C4-2B (cell line): ENCODE results near the gene LY86.

Experiments used
- H3K27ac ChIP-seq: fragments of 450-650 bp; 2 replicates; pipeline ENCODE4 v1.5.1; 2017
- ZFX ChIP-seq: fragments of 450-650 bp; IDR thresholded peaks from 2 replicates; pipeline ENCODE4 v1.6.1; 2017
- TF ChIP-seq, protein P1 (sequence below): fragments of 450-650 bp; conservative IDR thresholded peaks from 2 replicates; pipeline ENCODE4 v1.5.1; 2017; ENCODE audit warnings: mild to moderate bottlenecking

LY86 gene

DNA sequence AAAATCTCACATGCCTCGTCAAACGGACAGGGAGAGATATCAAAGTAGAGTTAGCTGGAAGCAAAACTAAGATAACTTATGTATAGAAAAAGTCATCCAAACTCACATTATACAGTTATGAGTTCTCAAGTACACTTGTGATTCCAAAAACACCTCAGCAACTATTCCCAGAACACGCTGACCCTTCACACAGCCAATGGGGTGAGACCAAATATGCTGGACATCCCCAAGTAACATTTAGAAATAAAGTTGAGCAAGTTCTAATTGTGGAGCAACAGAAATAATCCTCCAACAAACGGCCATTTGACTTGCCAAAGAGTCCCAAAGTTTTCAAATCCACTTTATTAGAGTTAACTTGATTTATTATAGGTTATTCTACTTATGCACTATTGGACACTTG is 52.4 kb downstream of the LY86 start:
- TF ChIP-seq ZFX: no peak
- TF ChIP-seq, protein P1, sequence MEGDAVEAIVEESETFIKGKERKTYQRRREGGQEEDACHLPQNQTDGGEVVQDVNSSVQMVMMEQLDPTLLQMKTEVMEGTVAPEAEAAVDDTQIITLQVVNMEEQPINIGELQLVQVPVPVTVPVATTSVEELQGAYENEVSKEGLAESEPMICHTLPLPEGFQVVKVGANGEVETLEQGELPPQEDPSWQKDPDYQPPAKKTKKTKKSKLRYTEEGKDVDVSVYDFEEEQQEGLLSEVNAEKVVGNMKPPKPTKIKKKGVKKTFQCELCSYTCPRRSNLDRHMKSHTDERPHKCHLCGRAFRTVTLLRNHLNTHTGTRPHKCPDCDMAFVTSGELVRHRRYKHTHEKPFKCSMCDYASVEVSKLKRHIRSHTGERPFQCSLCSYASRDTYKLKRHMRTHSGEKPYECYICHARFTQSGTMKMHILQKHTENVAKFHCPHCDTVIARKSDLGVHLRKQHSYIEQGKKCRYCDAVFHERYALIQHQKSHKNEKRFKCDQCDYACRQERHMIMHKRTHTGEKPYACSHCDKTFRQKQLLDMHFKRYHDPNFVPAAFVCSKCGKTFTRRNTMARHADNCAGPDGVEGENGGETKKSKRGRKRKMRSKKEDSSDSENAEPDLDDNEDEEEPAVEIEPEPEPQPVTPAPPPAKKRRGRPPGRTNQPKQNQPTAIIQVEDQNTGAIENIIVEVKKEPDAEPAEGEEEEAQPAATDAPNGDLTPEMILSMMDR: no peak
- H3K27ac ChIP-seq: no peak overlapping the region

- H3K27ac ChIP-seq: no peak overlapping the region
- no peak for TF ChIP-seq ZFX
- TF ChIP-seq, protein P1: no peak
Measured at GRCh38 chr6:6643398-6643797, 54.9 kb downstream of the LY86 start.

- no peak overlapping the region for H3K27ac ChIP-seq
- no peak for TF ChIP-seq ZFX
- TF ChIP-seq, protein P1: no peak
Measured at GRCh38 chr6:6645261-6645917, 56.9 kb downstream of the LY86 start.

DNA sequence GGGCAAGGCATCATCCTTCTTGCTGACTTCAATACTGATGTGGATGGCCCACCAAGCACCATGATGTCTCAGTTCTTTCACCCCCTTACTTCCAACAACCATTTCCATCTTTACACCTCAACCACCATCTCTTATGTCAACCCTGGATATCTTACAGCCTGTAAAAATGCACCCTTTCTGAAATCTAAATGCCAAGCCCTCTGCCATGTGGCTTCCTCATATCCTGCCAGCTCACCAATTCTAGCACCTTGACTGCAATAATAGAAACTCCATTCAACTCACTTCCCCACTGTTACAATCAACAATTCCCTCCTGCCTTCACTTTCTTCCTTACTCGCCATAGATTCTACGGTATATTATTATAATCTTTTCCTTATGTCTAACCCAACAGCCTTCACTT is 57.9 kb downstream of the LY86 start:
- TF ChIP-seq, protein P1: no peak
- TF ChIP-seq ZFX: no peak
- H3K27ac ChIP-seq: no peak overlapping the region

GRCh38 chr6:6646859-6647258 is 58.3 kb downstream of the LY86 start:
- no peak for TF ChIP-seq ZFX
- TF ChIP-seq, protein P1: peak; percentile 24
- H3K27ac ChIP-seq: no peak overlapping the region

DNA sequence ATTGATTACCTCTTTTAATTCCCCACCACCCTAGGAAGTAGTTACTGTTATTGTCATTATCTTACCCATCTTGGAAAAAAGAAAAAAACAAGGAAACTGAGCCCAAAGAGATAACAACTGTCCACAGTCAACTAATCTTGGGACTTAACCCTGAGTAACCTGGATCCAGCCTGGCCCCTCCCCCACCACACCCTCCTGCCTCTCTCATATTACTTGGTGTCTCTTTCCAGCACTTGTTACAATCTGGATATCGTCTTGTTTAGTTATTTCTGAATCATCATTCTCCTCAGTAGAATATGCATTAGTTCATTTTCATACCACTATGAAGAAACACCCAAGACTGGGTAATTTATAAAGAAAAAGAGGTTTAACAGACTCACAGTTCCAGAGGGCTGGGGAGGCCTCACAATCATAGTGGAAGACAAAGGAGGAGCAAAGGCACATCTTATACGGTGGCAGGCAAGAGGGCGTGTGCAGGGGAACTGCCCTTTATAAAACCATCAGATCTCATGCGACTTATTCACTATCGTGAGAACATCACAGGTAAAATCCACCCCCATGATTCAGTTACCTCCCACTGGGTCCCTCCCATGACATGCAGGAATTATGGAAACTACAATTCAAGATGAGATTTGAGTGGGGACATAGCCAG is 60.3 kb downstream of the LY86 start:
- no peak overlapping the region for H3K27ac ChIP-seq
- TF ChIP-seq, protein P1: no peak
- no peak for TF ChIP-seq ZFX

GRCh38 chr6:6649824-6650349 is 61.4 kb downstream of the LY86 start:
- no peak overlapping the region for H3K27ac ChIP-seq
- TF ChIP-seq, protein P1: no peak
- TF ChIP-seq ZFX: no peak
